IMR-90 (cell line): ENCODE data around the gene SCAMP4. TPM values are rescaled to one million over a fixed set of nuclear protein-coding genes. Genes with fewer than 3 reads are reported as not detected.

Source experiments
- ATAC-seq: fragments of 200-7000 bp; cut with Tn5 transposase; 2 replicates; pipeline ENCODE4 v1.9.1; 2020; ENCODE audit warnings: low read depth, mild to moderate bottlenecking, moderate library complexity
- BruUV-seq: library from RNA; stranded (reverse); fragments of 400-500 nt; replicated peaks from 2 replicates; lab custom pipeline; 2021; lab: Mats Ljungman, UMichigan
- CTCF ChIA-PET: fragments of 300-600 bp; formaldehyde crosslinking; extraction: SDS; loops from one replicate; lab custom pipeline; 2021; ENCODE audit warnings: antibody characterized with exemption; lab: Yijun Ruan, JAX
- POLR2A ChIA-PET: fragments of 300-600 bp; sonication (Branson Sonifier 250); formaldehyde crosslinking; loops from one replicate; lab custom pipeline; 2022; ENCODE audit warnings: antibody characterized with exemption; ENCODE audit not compliant: unreplicated experiment; lab: Charles Lee
- DNase-seq: peaks from one replicate; pipeline ENCODE4 v3.0.0; 2013
- H2AFZ ChIP-seq: replicated peaks from 2 replicates; pipeline ENCODE3; 2013; ENCODE audit warnings: low read length, mild to moderate bottlenecking; ENCODE audit not compliant: poor library complexity
- H2AK5ac ChIP-seq: 2 replicates; pipeline ENCODE4 v1.6.1; 2013; ENCODE audit warnings: low read depth, low read length, inconsistent platforms
- H2AK9ac ChIP-seq: replicated peaks from 2 replicates; pipeline ENCODE3; 2013; ENCODE audit warnings: mild to moderate bottlenecking, low read depth, low read length, moderate library complexity; ENCODE audit not compliant: poor library complexity
- H2BK120ac ChIP-seq: 2 replicates; pipeline ENCODE4 v1.6.1; 2013; ENCODE audit warnings: low read depth, low read length, inconsistent platforms
- H2BK15ac ChIP-seq: 3 replicates; pipeline ENCODE4 v1.6.1; 2013; ENCODE audit warnings: low read depth, low read length, inconsistent platforms
- H2BK20ac ChIP-seq: 2 replicates; pipeline ENCODE4 v1.6.1; 2013; ENCODE audit warnings: low read depth, mild to moderate bottlenecking, inconsistent platforms, low read length, moderate library complexity
- H2BK5ac ChIP-seq: 2 replicates; pipeline ENCODE4 v1.6.1; 2013; ENCODE audit warnings: mild to moderate bottlenecking, low read depth, low read length, inconsistent platforms; ENCODE audit not compliant: poor library complexity, severe bottlenecking
- H3K14ac ChIP-seq: replicated peaks from 2 replicates; pipeline ENCODE4 v1.6.1; 2013; ENCODE audit warnings: low read depth, low read length, inconsistent platforms
- H3K18ac ChIP-seq: 2 replicates; pipeline ENCODE4 v1.6.1; 2013; ENCODE audit warnings: low read depth, low read length, control low read depth
- H3K23ac ChIP-seq: 2 replicates; pipeline ENCODE4 v1.6.1; 2013; ENCODE audit warnings: low read depth, low read length, inconsistent platforms
- H3K27ac ChIP-seq: 2 replicates; pipeline ENCODE4 v1.5.1; 2013; ENCODE audit warnings: mild to moderate bottlenecking, control low read depth, low read length; ENCODE audit not compliant: insufficient read depth
- H3K27me3 ChIP-seq: 2 replicates; pipeline ENCODE4 v1.6.1; 2013; ENCODE audit warnings: low read length; ENCODE audit not compliant: control insufficient read depth, insufficient read depth
- H3K36me3 ChIP-seq: 2 replicates; pipeline ENCODE4 v1.6.1; 2013; ENCODE audit warnings: low read length, mixed read lengths; ENCODE audit not compliant: control insufficient read depth, insufficient read depth
- H3K4ac ChIP-seq: 2 replicates; pipeline ENCODE4 v1.6.1; 2013; ENCODE audit warnings: low read depth, low read length, inconsistent platforms
- H3K4me1 ChIP-seq: 2 replicates; pipeline ENCODE4 v1.6.1; 2013; ENCODE audit warnings: low read length, mixed read lengths; ENCODE audit not compliant: control insufficient read depth, insufficient read depth
- H3K4me2 ChIP-seq: 2 replicates; pipeline ENCODE4 v1.6.1; 2013; ENCODE audit warnings: low read depth, mild to moderate bottlenecking, control low read depth, low read length, moderate library complexity
- H3K4me3 ChIP-seq: 2 replicates; pipeline ENCODE4 v1.5.1; 2013; ENCODE audit warnings: low read depth, mild to moderate bottlenecking, control low read depth, low read length, moderate library complexity; ENCODE audit not compliant: insufficient read depth
- H3K56ac ChIP-seq: 2 replicates; pipeline ENCODE4 v1.6.1; 2013; ENCODE audit warnings: low read length, inconsistent platforms; ENCODE audit not compliant: insufficient read depth; ENCODE audit errors: extremely low read depth
- H3K79me1 ChIP-seq, 2 experiments: 2 replicates each; pipeline ENCODE4 v1.6.1; 2013; ENCODE audit warnings: low read length in 2 of 2, inconsistent platforms in 1 of 2, low read depth in 1 of 2
- H3K9ac ChIP-seq: 2 replicates; pipeline ENCODE4 v1.6.1; 2013; ENCODE audit warnings: low read depth, low read length, control low read depth
- H3K9me1 ChIP-seq: 2 replicates; pipeline ENCODE4 v1.6.1; 2013; ENCODE audit warnings: low read length, inconsistent platforms; ENCODE audit not compliant: insufficient read depth
- H3K9me3 ChIP-seq: 2 replicates; pipeline ENCODE4 v1.6.1; 2013; ENCODE audit warnings: low read length; ENCODE audit not compliant: control insufficient read depth, insufficient read depth
- H4K20me1 ChIP-seq: 2 replicates; pipeline ENCODE4 v1.6.1; 2013; ENCODE audit warnings: low read length, inconsistent platforms; ENCODE audit not compliant: insufficient read depth
- H4K5ac ChIP-seq: 2 replicates; pipeline ENCODE4 v1.6.1; 2013; ENCODE audit warnings: mild to moderate bottlenecking, low read depth, low read length, control low read depth
- H4K8ac ChIP-seq, 2 experiments: 2 replicates each; pipeline ENCODE4 v1.6.1; 2013; ENCODE audit warnings: low read depth in 2 of 2, low read length in 2 of 2, control low read depth in 1 of 2, inconsistent platforms in 1 of 2
- H4K91ac ChIP-seq: 2 replicates; pipeline ENCODE4 v1.6.1; 2013; ENCODE audit warnings: low read depth, low read length, inconsistent platforms; ENCODE audit not compliant: insufficient read depth
- MXI1 ChIP-seq: IDR thresholded peaks from 2 replicates; pipeline ENCODE4 v1.6.1; 2012; ENCODE audit warnings: low read depth, mild to moderate bottlenecking, low read length, moderate library complexity, borderline replicate concordance
- RAD21 ChIP-seq: IDR thresholded peaks from 2 replicates; pipeline ENCODE4 v1.6.1; 2012; ENCODE audit warnings: low read length, improper control_type of control experiment
- RCOR1 ChIP-seq: IDR thresholded peaks from 2 replicates; pipeline ENCODE4 v1.6.1; 2012; ENCODE audit warnings: mild to moderate bottlenecking, low read length, improper control_type of control experiment; ENCODE audit not compliant: insufficient replicate concordance
- WGBS, 2 experiments: methylation state at CpG; one replicate each; pipeline versions ENCODE4 v1.1.5 to v1.1.7; 2013; ENCODE audit warnings: missing lambda C conversion rate in 2 of 2; ENCODE audit not compliant: insufficient read length in 1 of 2; ENCODE audit errors: extremely low coverage in 2 of 2; 5-methylcytosine and 5-hydroxymethylcytosine counted together
- dilution Hi-C: fragments of 300-500 bp; cut with HindIII; formaldehyde crosslinking; loops from one replicate; pipeline ENCODE4 v1.14.3; 2018; ENCODE audit warnings: low sequenced_read_pairs; ENCODE audit not compliant: unreplicated experiment
- in situ Hi-C: fragments of 300-500 bp; cut with MboI; formaldehyde crosslinking; loops from 3 replicates; pipeline ENCODE4 v1.14.3; 2019; ENCODE audit warnings: low sequenced_read_pairs, inconsistent platforms, mixed read lengths
- intact Hi-C: fragments of 100-400 bp; cut with micrococcal nuclease; formaldehyde crosslinking; loops from 2 replicates; pipeline ENCODE4 v1.10.0; 2022
- polyA plus RNA-seq, 3 experiments: library from polyadenylated mRNA; depleted of rRNA; stranded (reverse); fragments of >200 nt; gene quantifications; 2 replicates each; pipeline ENCODE4 v1.2.3, GENCODE V29; 2012; ENCODE audit warnings: low replicate concordance in 1 of 3
- total RNA-seq: library from RNA; depleted of rRNA; stranded (reverse); fragments of >200 nt; gene quantifications from 2 replicates; pipeline ENCODE4 v1.2.3, GENCODE V29; 2012

Gene SCAMP4
- total and polyA plus RNA-seq, 2 of the 4 experiments (the other 2 are of a cell fraction) = 16.1 to 28.1 TPM

DNA sequence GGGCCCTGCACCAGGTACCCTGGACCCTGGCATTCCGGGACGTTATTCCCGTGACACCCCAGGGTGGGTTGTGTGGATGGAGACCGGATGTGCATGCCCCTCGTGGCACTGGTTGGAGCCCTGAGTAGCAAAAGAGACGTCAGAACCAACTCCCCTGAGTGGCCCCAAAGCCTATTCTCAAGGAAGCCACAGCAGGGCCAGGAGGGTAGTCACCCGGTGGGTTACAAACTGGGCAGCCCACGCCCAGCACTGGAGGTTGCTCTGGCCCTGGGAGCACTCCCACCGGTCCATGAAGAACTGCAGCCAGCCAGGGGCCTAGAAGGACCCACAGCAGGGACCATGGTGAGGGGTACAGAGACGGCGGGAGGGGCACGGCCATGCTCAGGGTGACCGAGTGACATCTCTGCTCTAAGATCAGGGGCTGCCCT, 49.4 kb upstream of the SCAMP4 start:
- H2BK5ac ChIP-seq = peak overlapping the region; percentile 94
- peak overlapping the region; percentile 33 for H3K4me3 ChIP-seq
- peak overlapping the region; percentile 90 for H3K4me2 ChIP-seq
- peak overlapping the region; percentile 98 for H3K27ac ChIP-seq
- peak overlapping the region; percentile 77; the same call in 1 of the 2 replicates for H3K18ac ChIP-seq
- in situ Hi-C loops (no loop called here), dilution Hi-C loops (no loop called here), intact Hi-C loops (no loop called here)
- no peaks in the 10 kb centered on the region for H3K36me3 ChIP-seq
- 43% methylated on average over 3 of the region's 13 CpGs; no CpG with 5 or more reads in 1 of the 2 experiments for WGBS, 2 experiments
- TF ChIP-seq MXI1 (0 out of 2 replicates have a peak, but pooled peaks have one; percentile 1), RCOR1 (no peak), RAD21 (no peak)
- peaks cover 7% of the 10 kb centered on the region; the same call in 1 of the 2 replicates for H3K9me1 ChIP-seq
- H2AFZ ChIP-seq = peak overlapping the region; percentile 89
- H3K56ac ChIP-seq = peak overlapping the region; percentile 35
- H2BK120ac ChIP-seq = peak overlapping the region; percentile 80
- ATAC-seq (peak; percentile 1), DNase-seq (peak; percentile 23)
- peak overlapping the region; percentile 54 for H3K23ac ChIP-seq
- ChIA-PET CTCF (no interaction called here), POLR2A (no interaction called here)
- peaks cover 13 to 89% of the 10 kb centered on the region in 2 experiments; a peak in 3 of 4 replicates for H3K79me1 ChIP-seq
- H3K14ac ChIP-seq = peak overlapping the region; percentile 97
- H2BK20ac ChIP-seq = peak overlapping the region; percentile 51; the same call in 1 of the 2 replicates
- H4K8ac ChIP-seq = peak overlapping the region; percentile 88 to 93
- peak overlapping the region; percentile 88 for H3K9ac ChIP-seq
- peak overlapping the region; percentile 93 for H4K5ac ChIP-seq
- peaks cover 75% of the 10 kb centered on the region for H4K20me1 ChIP-seq
- peak overlapping the region; percentile 56; the same call in 1 of the 3 replicates for H2BK15ac ChIP-seq
- H3K27me3 ChIP-seq = no peaks in the 10 kb centered on the region
- BruUV-seq = no TSS peak
- H3K4me1 ChIP-seq = peaks cover 51% of the 10 kb centered on the region
- H3K4ac ChIP-seq = peak overlapping the region; percentile 98
- peak overlapping the region; percentile 100 for H2AK5ac ChIP-seq
- H2AK9ac ChIP-seq = peak overlapping the region; percentile 100
- H4K91ac ChIP-seq = peak overlapping the region; percentile 97
- no peaks in the 10 kb centered on the region for H3K9me3 ChIP-seq
